GM13976 (cell line): ENCODE measurements around the gene KLB.

Experiments used
- DNase-seq: peaks from one replicate; pipeline ENCODE4 v3.0.0; 2012; ENCODE audit warnings: low spot score
- in situ Hi-C: fragments of 300-500 bp; cut with MboI; formaldehyde crosslinking; loops from one replicate; pipeline ENCODE4 v1.12.0; 2022; ENCODE audit warnings: low sequenced_read_pairs, mixed read lengths, inconsistent platforms; ENCODE audit not compliant: unreplicated experiment
- TF ChIP-seq, protein P1 (sequence below): IDR thresholded peaks from 2 replicates; pipeline ENCODE4 v1.5.1; 2012; ENCODE audit warnings: borderline replicate concordance, mild to moderate bottlenecking; ENCODE audit not compliant: insufficient read depth; ENCODE audit errors: extremely low read depth, missing control alignments, control extremely low read depth

KLB gene

DNA sequence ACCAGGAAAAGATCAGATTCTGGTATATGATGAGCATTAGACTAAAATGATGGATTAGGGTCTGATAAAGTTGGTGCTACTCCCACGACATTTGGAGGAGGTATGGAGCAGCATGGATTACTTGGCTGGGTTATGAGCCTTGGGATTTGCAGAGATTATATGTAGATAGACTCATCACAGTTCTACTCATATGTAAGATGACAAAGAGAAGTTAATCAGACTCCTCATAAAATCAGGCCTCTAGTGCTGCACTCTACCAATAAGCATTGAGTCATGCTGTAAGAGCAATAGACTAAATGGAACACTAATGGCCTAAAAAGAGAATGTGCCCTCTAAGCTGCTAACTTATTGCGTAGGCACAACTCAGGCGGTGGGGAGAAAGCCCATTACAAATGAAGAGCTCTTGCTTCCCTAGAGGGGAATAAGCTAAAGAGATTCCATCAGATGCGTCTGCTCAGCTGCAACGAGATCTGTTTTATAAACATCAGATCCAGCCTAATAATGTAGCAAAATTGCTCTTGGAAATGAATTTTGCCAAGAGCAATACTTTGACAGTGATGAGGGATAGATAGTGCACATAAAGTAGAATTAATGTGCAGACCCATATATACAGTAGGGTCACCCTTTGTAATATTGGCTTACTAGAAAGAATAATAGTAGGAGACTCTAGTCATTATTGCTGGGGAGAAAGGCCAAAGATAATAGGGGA is 69.6 kb downstream of the KLB start:
- no peak for DNase-seq
- TF ChIP-seq, protein P1, sequence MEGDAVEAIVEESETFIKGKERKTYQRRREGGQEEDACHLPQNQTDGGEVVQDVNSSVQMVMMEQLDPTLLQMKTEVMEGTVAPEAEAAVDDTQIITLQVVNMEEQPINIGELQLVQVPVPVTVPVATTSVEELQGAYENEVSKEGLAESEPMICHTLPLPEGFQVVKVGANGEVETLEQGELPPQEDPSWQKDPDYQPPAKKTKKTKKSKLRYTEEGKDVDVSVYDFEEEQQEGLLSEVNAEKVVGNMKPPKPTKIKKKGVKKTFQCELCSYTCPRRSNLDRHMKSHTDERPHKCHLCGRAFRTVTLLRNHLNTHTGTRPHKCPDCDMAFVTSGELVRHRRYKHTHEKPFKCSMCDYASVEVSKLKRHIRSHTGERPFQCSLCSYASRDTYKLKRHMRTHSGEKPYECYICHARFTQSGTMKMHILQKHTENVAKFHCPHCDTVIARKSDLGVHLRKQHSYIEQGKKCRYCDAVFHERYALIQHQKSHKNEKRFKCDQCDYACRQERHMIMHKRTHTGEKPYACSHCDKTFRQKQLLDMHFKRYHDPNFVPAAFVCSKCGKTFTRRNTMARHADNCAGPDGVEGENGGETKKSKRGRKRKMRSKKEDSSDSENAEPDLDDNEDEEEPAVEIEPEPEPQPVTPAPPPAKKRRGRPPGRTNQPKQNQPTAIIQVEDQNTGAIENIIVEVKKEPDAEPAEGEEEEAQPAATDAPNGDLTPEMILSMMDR: no peak
- in situ Hi-C loops: loop anchor here (10.0 kb wide), 1 partner anchor 498 kb away; the partner anchor contains the start of gene PDS5A

DNA sequence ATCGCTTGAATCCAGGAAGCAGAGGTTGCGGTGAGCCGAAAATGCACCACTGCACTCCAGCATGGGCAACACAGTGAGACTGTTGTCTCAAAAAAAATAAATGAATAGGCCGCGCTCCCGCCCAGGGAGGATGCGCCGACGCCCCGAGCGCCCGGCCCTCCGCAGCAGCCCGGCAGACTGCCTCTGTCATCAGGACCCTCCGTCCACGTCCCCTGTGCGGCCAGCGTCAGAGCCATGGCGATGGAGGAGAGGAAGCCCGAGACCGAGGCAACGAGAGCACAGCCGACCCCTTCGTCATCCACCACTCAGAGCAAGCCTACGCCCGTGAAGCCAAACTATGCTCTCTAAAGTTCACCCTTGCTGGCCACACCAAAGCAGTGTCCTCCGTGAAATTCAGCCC is 73.5 kb downstream of the KLB start:
- DNase-seq: no peak
- in situ Hi-C loops: no loop called here
- TF ChIP-seq, protein P1: no peak

DNA sequence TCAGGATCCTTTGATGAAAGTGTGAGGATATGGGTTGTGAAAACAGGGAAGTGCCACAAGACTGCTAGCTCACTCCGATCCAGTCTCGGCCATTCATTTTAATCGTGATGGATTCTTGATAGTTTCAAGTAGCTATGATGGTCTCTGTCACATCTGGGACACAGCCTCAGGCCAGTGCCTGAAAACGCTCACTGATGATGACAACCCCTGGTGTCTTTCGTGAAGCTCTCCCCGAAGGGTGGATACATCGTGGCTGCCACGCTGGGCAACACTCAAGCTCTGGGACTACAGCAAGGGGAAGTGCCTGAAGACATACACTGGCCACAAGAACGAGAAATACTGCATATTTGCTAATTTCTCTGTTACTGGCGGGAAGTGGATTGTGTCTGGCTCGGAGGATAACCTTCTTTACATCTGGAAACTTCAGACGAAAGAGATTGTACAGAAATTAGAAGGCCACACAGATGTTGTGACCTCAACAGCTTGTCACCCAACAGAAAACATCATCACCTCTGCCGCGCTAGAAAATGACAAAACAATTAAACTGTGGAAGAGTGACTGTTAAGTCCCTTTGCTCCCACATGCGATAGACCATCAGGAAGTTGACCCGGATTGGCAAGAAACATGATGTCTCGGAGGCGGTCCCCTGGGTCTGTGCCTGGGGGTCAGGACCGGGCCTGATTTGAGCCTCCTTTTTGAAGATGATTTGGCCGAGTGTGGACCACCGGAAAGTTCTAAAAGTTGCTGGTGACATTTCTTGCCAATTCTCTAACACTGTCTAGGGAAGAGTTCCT is 74.4 kb downstream of the KLB start:
- in situ Hi-C loops: no loop called here
- no peak for DNase-seq
- TF ChIP-seq, protein P1: no peak

DNA sequence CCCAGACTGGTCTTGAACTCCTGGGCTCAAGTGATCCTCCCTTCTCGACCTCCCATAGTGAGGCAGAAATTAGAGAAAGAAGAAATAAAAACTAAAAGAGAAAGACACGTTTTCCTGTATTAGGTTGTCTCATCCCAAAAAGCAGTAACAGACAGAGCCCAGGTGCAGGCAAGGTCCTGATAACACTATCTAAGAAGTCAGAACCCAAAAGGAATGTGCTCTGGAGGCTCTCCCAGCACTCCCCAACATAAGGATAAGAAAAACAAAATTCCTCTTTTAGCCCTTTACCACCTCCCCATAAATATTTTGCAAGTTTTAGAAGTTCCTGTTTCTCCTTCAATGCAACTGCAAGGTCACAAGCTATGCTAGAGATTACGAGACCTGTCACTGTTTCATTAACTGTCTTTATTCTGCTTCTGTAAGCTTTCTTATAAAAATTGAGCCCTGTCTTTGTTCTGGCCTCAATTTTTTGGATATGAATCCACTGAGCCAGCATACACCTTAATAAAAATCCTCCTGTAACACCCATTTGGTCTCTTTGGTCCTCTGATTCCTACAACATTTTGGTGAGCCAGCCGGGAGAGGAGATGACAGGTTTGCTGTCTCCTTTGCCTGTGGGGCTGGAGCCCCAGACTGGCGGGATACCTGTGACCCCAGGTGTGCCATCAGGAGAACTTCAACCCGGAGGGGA is 78.0 kb downstream of the KLB start:
- in situ Hi-C loops: no loop called here
- DNase-seq: no peak
- TF ChIP-seq, protein P1: no peak

DNA sequence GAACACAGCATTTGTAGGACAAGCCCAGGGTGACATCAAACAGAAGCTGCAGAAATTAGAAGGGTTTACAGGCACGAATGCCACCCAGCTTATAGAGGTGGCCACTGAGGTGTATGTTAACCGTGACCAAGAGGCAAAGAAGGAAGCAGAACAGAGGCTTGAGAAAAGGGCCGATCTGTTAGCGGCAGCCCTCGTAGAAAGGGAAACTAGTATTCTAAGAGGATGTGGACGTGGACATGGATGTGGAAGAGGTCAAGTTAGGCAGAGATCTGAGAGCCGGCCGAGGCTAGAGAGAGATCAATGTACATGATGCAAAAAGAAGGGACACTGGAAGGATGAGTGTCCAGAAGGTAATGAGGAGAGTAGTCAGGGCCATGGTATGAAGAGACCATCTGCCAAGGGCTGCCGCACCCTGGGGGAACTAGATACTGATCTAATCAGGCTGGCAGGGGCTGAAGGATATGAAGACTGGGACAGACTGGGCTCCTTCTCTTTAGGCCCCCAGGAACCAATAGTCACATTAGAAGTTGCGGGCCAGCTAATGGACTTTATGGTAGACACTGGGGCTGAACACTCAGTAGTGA is 79.6 kb downstream of the KLB start:
- DNase-seq: no peak
- TF ChIP-seq, protein P1: no peak
- in situ Hi-C loops: no loop called here

DNA sequence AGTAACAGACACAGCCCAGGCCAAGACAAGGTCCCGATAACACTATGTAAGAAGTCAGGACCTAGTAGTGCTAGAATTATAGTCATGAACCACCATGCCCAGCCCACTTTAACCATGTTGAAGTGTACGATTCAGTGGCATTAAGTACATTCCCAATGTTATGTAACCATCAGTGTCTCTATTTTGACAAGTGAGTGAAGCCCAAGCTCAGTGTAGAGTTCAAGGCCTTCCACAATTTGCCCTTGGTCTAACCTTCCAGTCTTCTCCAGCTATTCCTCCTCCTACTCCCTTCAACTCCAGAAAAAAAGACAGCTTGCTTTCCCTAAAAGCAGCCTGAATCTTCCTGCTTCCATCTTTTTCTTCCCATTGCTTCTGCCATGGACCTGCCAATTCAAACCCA is 83.6 kb downstream of the KLB start:
- TF ChIP-seq, protein P1: no peak
- in situ Hi-C loops: no loop called here
- no peak for DNase-seq
